DND-41 (cell line): Measurements from ENCODE around the gene PRAMEF5.
"Not testable (repeated sequence)": the region's sequence is repeated elsewhere in the genome, so short reads cannot be mapped to it uniquely, and the experiment has no call there.

Experiments used
- CTCF ChIP-seq: IDR thresholded peaks from 2 replicates; pipeline ENCODE4 v1.5.1; 2012; ENCODE audit warnings: borderline replicate concordance, low read length, moderate library complexity, mild to moderate bottlenecking; ENCODE audit not compliant: poor library complexity, severe bottlenecking; ENCODE audit errors: extremely low read depth
- EZH2 ChIP-seq: IDR thresholded peaks from 3 replicates; pipeline ENCODE4 v1.6.1; 2012; ENCODE audit warnings: borderline replicate concordance, low read depth, mild to moderate bottlenecking, moderate library complexity, low read length, inconsistent platforms; ENCODE audit not compliant: severe bottlenecking

DNA sequence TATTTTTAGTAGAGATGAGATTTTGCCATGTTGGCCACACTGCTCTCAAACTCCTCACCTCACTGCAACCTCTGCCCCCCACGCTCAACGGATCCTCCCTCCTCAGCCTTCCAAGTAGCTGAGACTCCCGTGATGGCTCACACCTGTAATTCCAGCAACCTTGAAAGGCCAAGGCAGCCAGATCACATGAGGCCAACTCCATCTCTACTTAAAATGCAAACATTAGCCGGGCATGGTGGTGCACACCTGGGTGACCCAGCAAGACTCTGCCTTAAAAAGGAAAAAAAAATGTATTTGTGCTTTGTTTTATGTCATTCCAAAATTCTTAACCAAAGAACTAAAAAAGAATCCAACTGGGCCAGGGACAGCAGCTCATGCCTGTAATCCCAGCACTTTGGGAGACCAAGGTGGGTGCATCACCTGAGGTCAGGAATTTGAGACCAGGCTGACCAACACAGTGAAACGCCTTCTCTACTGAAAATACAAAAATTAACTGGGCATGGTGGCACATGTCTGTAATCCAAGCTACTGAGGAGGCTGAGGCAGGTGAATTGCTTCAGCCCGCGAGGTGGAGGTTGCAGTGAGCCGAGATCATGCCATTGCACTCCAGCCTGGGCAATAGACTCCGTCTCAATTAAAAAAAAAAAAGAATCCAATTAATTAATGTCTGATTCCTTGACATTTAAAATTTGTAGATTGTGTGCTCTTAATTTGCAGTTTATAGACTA is 10.3 kb upstream of the PRAMEF5 start:
- TF ChIP-seq CTCF, EZH2: not testable (repeated sequence)
